Erythroblast (primary cell): ENCODE results near the gene WNT8A.
A peak's percentile ranks its signal among the peaks of the same experiment; 100 is the strongest.
"Not testable (repeated sequence)": the region's sequence is repeated elsewhere in the genome, so short reads cannot be mapped to it uniquely, and the experiment has no call there.

ENCODE experiments used
- DNase-seq, 2 experiments: peaks; one replicate each; lab custom pipeline; 2025; lab: John Stamatoyannopoulos, UW
- GATA1 ChIP-seq: IDR thresholded peaks from 2 replicates; pipeline ENCODE4 v1.6.1; 2011; ENCODE audit warnings: low read depth, mild to moderate bottlenecking, control low read depth, low read length, moderate library complexity
- POLR2A ChIP-seq: IDR thresholded peaks from 2 replicates; pipeline ENCODE4 v1.6.1; 2011; ENCODE audit warnings: mild to moderate bottlenecking, low read length

The WNT8A gene

GRCh38 chr5:138083702-138084101 is at the start of gene WNT8A:
WNT8A (plus strand) TSS chr5:138084033; CDS start chr5:138084128, 95 bp downstream.
- no peak for DNase-seq
- TF ChIP-seq POLR2A (no peak), GATA1 (no peak)

GRCh38 chr5:138035605-138036537 is 48.0 kb upstream of the WNT8A start:
- TF ChIP-seq GATA1, result no peak
- peak; percentile 93 for DNase-seq

GRCh38 chr5:138037271-138037670 is 46.6 kb upstream of the WNT8A start:
- no peak for TF ChIP-seq POLR2A
- TF ChIP-seq GATA1, result no peak
- DNase-seq, result no peak

- TF ChIP-seq GATA1 (no peak), POLR2A (no peak)
- no peak for DNase-seq
Measured at GRCh38 chr5:138037907-138038633, 45.8 kb upstream of the WNT8A start.

- no peak for TF ChIP-seq POLR2A
- no peak for TF ChIP-seq GATA1
- DNase-seq, result no peak
Measured at GRCh38 chr5:138038826-138039225, 45.0 kb upstream of the WNT8A start.

- DNase-seq, result not testable (repeated sequence)
Measured at GRCh38 chr5:138045283-138045682, 38.5 kb upstream of the WNT8A start.

- DNase-seq, result peak; percentile 59 to 89
- TF ChIP-seq GATA1, result no peak
Measured at GRCh38 chr5:138051441-138052296, 32.2 kb upstream of the WNT8A start.

GRCh38 chr5:138052718-138053117 is 31.1 kb upstream of the WNT8A start:
- not testable (repeated sequence) for DNase-seq

GRCh38 chr5:138053554-138053953 is 30.3 kb upstream of the WNT8A start:
- no peak for DNase-seq
- TF ChIP-seq POLR2A, result no peak
- TF ChIP-seq GATA1, result no peak

GRCh38 chr5:138054206-138054605 is 29.6 kb upstream of the WNT8A start:
- DNase-seq, result no peak
- TF ChIP-seq POLR2A (no peak), GATA1 (no peak)

- TF ChIP-seq GATA1 (no peak), POLR2A (no peak)
- DNase-seq, result no peak
Measured at GRCh38 chr5:138054847-138055558, 28.8 kb upstream of the WNT8A start.

- no peak for TF ChIP-seq POLR2A
- TF ChIP-seq GATA1, result no peak
Measured at GRCh38 chr5:138064526-138064925, 19.3 kb upstream of the WNT8A start.

GRCh38 chr5:138065102-138065501 is 18.7 kb upstream of the WNT8A start:
- DNase-seq, result peak in 1 of 2 experiments; percentile 27
- TF ChIP-seq GATA1 (no peak), POLR2A (no peak)

More at GRCh38 chr5:138064526-138064925, 19.3 kb upstream of the WNT8A start:
- no peak for DNase-seq

- TF ChIP-seq POLR2A (no peak), GATA1 (no peak)
- DNase-seq, result no peak
Measured at GRCh38 chr5:138067945-138068344, 15.9 kb upstream of the WNT8A start.
